Measurements from ENCODE around the gene SNTA1. TPM values are rescaled to one million over a fixed set of nuclear protein-coding genes. Genes with fewer than 3 reads are reported as not detected.
"Not testable (repeated sequence)": the region's sequence is repeated elsewhere in the genome, so short reads cannot be mapped to it uniquely, and the experiment has no call there.

The SNTA1 gene
- total RNA-seq, 4 donors from 2014 or later = 26.8 to 54.6 (median 51.9) TPM

DNA sequence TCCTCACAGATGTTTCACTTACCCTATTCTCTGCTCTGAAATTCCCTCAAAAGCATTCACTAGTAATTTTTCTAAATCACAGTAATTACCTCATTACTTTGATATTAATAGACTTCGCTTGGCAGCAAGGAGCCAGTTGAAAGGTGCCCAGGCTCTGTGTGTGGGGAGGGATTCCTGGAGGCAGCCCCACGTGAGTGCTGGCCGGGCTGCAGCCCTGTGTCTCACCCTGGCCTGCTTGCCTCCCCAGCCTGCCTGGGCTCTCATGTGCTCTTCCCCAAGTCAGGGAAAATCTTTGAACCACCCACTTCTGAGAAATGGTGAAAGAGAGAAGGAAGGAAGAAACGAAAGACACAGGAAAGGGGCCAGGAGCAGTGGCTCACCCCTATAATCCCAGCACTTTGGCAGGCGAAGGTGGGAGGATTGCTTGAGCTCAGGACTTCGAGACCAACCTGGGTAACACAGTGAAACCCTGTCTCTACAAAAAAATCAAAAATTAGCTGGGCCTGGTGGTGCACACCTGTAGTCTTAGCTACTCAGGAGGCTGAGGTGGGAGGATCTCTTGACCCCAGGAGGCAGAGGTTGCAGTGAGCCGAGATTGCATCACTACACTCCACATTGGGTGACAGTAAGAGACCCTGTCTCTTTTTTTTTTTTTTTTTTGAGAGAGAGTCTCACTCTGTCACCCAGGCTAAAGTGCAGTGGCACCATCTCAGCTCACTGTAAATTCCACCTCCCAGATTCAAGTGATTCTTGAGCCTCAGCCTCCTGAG lies 20.0 kb upstream of the SNTA1 start:
- Histone ChIP-seq H3K4me3 (no peak overlapping the region), H3K27me3 (no peaks in the 10 kb centered on the region), H3K36me3 (no peaks in the 10 kb centered on the region), H3K27ac (peak overlapping the region in 1 of 4 donors; percentile 19), H3K4me1 (peaks cover 0 to 10% (median 4%) of the 10 kb centered on the region in 3 donors), H3K9me3 (no peaks in the 10 kb centered on the region)
- 92% methylated on average over 2 of the region's 7 CpGs; no CpG with 5 or more reads in 1 of the 2 donors for WGBS, 2 donors (ENCODE audit: low coverage in 1 of 2)
- TF ChIP-seq POLR2A (IDR thresholded peaks at IDR 0.05) (no peak), EP300 (IDR thresholded peaks at IDR 0.05) (no peak), POLR2AphosphoS5 (IDR thresholded peaks at IDR 0.05) (no peak)
- TF ChIP-seq, protein P1, sequence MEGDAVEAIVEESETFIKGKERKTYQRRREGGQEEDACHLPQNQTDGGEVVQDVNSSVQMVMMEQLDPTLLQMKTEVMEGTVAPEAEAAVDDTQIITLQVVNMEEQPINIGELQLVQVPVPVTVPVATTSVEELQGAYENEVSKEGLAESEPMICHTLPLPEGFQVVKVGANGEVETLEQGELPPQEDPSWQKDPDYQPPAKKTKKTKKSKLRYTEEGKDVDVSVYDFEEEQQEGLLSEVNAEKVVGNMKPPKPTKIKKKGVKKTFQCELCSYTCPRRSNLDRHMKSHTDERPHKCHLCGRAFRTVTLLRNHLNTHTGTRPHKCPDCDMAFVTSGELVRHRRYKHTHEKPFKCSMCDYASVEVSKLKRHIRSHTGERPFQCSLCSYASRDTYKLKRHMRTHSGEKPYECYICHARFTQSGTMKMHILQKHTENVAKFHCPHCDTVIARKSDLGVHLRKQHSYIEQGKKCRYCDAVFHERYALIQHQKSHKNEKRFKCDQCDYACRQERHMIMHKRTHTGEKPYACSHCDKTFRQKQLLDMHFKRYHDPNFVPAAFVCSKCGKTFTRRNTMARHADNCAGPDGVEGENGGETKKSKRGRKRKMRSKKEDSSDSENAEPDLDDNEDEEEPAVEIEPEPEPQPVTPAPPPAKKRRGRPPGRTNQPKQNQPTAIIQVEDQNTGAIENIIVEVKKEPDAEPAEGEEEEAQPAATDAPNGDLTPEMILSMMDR (IDR thresholded peaks at IDR 0.05) = no peak
- peak; percentile 19 for ATAC-seq

DNA sequence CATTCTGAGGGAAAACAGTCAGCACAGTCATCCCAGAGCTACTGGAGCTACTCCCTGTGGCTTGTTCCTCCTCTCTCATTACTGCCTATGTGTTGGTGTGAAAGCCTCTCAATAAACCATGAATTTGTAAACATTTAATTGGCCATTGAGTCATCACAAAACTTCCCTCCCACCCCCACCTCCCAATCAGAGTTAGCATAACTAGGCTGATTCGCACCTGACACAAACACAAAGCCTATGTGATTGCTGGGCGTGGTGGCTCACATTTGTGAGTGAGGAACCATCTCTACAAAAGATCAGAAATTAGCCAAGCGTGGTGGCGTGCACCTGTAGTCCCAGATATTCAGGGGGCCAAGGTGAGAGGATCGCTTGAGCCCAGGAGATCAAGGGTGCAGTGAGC lies 17.1 kb upstream of the SNTA1 start:
- Histone ChIP-seq H3K9me3 (no peaks in the 10 kb centered on the region), H3K4me3 (no peak overlapping the region), H3K27ac (no peak overlapping the region), H3K27me3 (no peaks in the 10 kb centered on the region), H3K4me1 (peaks cover 0 to 10% (median 4%) of the 10 kb centered on the region in 3 donors), H3K36me3 (no peaks in the 10 kb centered on the region)
- TF ChIP-seq POLR2A (IDR thresholded peaks at IDR 0.05) = no peak
- TF ChIP-seq EP300 (IDR thresholded peaks at IDR 0.05) = no peak
- TF ChIP-seq, protein P1 (IDR thresholded peaks at IDR 0.05) = no peak
- no peak for ATAC-seq
- WGBS, 2 donors (ENCODE audit: low coverage in 1 of 2) = 100% methylated on average over 2 to 3 of the region's 5 CpGs

DNA sequence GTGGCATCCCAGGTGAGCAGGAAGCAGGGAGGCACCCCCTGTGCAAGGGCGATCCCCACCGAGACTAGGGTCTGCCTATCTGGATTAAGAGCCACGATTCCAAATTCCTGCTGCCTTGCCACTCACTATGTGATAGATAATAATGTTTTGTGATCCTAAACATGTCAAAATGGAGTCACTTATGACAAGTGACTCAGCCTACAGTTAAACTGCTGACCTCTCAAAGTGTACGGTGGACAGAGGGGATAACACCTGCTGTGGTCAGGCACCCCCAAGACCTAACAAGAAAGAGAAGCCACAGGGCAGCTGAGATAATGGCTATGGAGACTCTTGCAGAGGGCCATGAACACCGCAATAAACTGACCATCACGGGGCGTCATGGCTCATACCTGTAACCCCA lies 16.0 kb upstream of the SNTA1 start:
- Histone ChIP-seq H3K27ac (no peak overlapping the region), H3K4me1 (peaks cover 0 to 10% (median 4%) of the 10 kb centered on the region in 3 donors), H3K27me3 (no peaks in the 10 kb centered on the region), H3K4me3 (no peak overlapping the region), H3K9me3 (no peaks in the 10 kb centered on the region), H3K36me3 (no peaks in the 10 kb centered on the region)
- WGBS, 2 donors (ENCODE audit: low coverage in 1 of 2) = 90 to 100% methylated on average over 1 to 6 of the region's 7 CpGs
- no peak for TF ChIP-seq POLR2A (IDR thresholded peaks at IDR 0.05)
- TF ChIP-seq, protein P1 (IDR thresholded peaks at IDR 0.05) = no peak
- TF ChIP-seq EP300 (IDR thresholded peaks at IDR 0.05) = no peak
- no peak for TF ChIP-seq POLR2AphosphoS5 (IDR thresholded peaks at IDR 0.05)
- ATAC-seq = no peak

GRCh38 chr20:33456916-33457642 lies 13.5 kb upstream of the SNTA1 start:
- H3K4me3 ChIP-seq, H3K9me3 ChIP-seq, H3K4me1 ChIP-seq, H3K27me3 ChIP-seq, H3K27ac ChIP-seq, H3K36me3 ChIP-seq: not testable (repeated sequence)
- TF ChIP-seq, protein P1 (IDR thresholded peaks at IDR 0.05) = peak in 3 of 4 experiments; percentile 91 to 96 (median 93)
- peak; percentile 46 for TF ChIP-seq POLR2AphosphoS5 (IDR thresholded peaks at IDR 0.05)
- peak; percentile 90 for ATAC-seq
- WGBS, 2 donors (ENCODE audit: low coverage in 1 of 2) = 0 to 25% methylated on average over 2 to 4 of the region's 6 CpGs
